CD4-positive, alpha-beta T cell treated with Interleukin-6 for 4 hours (primary cell): ENCODE results near the gene EEF2KMT.
"Not testable (repeated sequence)": the region's sequence is repeated elsewhere in the genome, so short reads cannot be mapped to it uniquely, and the experiment has no call there.

Experiments
- DNase-seq: peaks from one replicate; pipeline ENCODE4 v3.0.0-alpha.2; 2020; ENCODE audit warnings: mixed read lengths

The EEF2KMT gene

GRCh38 chr16:5095145-5095830 is 2.3 kb downstream of the EEF2KMT start:
- not testable (repeated sequence) for DNase-seq

GRCh38 chr16:5093746-5094145 is 3.8 kb downstream of the EEF2KMT start:
- DNase-seq, result not testable (repeated sequence)

GRCh38 chr16:5093081-5093480 is 4.5 kb downstream of the EEF2KMT start:
- DNase-seq, result not testable (repeated sequence)

- DNase-seq, result not testable (repeated sequence)
Observed at GRCh38 chr16:5090592-5090991, 7.0 kb downstream of the EEF2KMT start.

DNA sequence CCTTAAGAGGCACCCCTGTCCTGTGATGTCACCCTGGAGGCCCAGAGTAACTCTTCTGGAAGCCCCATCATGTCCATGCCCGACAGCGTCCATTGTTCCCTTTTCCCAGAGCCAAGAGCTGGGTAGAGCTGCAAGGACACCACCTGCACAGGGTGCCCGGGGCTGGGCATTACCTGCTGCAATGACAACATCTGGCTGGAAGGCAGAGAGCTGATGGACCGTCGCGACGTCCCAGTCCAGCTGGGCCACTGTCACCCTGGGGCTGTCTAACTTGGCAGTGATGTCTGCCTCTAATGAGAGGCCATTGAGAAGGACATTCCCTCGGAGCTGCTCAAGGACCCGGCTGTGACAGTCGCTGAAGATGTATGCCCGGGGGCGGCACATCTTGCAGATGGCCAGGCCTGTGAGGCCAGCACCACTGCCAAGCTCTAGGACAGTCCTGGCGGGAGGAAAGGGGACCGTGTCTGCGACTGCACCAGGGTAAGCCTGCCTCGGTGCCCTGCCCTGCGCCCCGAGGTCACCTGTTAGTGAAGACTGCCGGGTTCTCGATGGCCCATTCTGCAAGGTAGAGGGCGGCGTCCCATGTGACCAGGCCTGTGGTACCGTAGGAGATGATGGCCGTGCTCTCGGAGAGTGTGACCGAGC is 7.6 kb downstream of the EEF2KMT start:
- DNase-seq, result not testable (repeated sequence)

DNA sequence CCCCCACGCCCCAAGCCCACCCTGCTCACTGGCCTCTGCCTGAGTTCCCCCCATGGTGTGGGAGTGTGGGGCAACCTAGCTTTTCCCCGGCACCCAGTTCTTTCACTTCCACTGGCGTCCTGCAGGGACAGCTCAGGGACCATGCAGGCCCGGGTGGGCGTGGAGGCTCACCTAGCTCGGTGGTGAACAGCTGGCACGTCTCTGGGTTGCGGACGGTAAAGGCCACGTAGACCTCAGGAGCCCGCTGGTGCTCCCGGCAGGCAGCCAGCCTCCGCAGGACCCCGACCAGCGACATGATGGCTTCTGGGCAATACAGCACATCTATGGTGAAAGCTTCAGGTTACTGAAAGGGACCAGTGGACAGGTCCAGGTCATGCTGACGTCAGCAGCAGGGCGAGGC is 8.7 kb downstream of the EEF2KMT start:
- DNase-seq, result not testable (repeated sequence)

DNA sequence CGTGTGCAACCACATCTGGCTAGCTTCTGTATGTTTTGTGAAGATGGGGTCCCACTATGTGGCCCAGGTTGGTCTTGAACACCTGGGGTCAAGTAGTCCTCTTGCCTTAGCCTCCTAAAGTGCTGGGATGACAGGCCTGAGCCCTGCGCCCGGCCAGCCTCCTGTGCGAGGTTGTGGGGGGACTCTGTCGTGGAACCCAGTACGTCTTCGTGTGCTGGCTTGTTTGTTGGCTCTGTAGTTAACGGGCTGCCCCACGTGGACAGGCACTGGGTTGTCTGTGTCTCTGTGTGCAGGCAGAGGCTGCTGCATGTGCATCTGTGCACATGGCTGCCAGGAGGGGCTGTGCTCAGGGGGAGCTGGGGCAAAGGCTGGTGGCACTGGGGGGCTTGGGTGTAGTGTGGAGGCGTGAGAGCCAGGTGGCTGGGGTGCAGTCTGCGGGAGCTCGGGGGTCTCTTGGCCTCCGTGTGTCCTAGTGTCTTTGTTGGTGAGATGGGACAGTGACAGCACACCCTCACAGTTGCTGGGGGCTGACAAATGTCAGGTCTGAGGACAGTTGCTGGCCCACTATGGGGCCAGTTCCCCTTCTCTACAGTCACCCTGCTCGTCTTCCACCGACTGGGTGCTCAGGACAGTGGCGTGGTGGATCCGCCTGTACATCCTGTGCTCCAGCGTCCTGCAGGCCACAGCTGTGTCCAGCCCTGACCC is 9.4 kb downstream of the EEF2KMT start:
- DNase-seq, result not testable (repeated sequence)

- DNase-seq, result not testable (repeated sequence)
Observed at GRCh38 chr16:5085716-5086115, 11.9 kb downstream of the EEF2KMT start.

DNA sequence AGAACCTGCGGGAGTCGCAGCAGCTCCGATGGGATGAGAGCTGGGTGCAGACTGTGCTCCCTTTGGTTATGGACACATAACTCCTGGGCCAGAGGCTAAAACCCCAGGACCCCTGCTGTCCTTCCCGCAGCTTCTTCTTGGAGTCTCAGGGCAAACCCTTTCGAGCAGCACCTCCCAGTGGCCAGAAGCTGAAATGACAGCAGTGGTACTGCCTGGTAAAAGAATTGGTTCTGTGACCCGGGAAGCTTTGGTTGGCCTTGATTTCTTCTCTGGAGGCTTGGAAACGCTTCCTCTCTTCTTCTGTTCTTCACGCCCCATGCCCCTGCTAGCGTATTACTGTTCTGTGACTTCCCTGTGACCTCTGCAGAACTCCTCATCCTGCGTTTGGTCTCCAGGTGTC is 12.8 kb downstream of the EEF2KMT start:
- peak; percentile 63 for DNase-seq

DNA sequence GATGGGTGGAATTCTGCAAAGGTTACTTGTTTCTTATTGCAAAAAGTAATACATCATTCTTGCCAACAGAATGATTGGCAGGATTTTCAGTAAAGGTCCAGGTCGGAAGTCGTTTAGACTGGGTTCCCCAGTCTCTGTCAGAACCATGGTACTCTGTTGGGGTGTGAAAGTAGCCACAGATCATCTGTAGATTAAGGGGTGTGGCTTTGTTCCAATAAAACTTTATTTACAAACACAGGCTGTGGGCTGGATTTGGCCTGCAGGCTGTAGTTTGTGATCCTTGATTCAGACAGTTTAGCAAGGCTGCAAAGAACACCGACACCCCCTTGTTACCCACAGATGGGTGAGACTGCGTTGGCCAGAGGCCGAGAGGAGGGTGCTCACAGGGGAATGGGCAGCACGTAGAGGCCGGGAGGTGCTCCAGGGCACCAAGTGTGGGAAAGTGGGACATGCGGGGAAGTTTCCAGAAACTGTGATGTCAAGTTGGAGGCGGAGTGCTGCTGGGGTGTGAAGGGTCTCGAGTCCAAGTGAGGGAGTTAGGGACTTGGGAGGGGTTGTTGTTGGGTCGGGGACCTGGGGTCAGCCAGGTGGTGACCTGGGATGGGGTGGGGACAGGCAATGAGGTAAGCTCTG is 13.4 kb downstream of the EEF2KMT start:
- not testable (repeated sequence) for DNase-seq

DNA sequence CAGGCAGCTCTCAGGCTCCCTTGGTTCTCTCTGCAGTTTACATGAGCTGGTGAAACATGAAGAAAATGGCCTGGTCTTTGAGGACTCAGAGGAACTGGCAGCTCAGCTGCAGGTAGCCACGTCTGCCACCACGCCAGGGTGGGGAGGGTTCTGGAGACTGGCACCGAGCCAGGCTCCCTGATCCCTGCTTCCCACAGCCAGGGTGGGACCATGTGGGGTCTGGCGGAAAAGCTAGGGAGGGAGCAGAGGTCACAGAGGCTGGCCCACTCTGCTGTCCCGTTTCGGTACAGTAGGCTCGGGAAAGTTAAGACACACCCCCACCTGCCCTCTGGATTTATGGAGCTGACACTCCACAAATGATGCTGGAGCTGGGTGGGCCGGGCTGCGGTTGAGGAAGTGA is 13.9 kb downstream of the EEF2KMT start:
- not testable (repeated sequence) for DNase-seq

GRCh38 chr16:5080996-5081395 is 16.6 kb downstream of the EEF2KMT start:
- not testable (repeated sequence) for DNase-seq

DNA sequence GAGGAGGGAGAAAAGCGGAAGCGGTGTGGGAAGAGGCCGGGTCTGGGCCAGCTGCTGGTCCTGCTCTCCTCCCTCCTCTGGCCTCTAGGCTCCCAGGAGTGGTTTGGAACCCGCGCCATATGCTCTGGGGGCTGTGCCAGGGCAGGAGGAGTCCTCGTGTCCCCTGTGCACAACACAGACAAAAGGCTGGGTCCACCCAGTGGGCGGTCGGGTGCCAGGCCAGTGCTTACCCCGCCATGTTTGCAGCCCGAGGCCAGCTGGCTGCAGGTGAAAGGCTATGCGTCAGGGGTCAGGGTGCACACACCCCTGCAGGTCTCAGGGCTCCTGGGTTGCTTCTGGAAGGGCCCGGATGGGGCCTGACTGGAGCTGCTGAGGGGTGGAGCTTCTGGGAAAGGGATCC is 17.1 kb downstream of the EEF2KMT start:
- not testable (repeated sequence) for DNase-seq

GRCh38 chr16:5078626-5079025 is 19.0 kb downstream of the EEF2KMT start:
- DNase-seq, result no peak

DNA sequence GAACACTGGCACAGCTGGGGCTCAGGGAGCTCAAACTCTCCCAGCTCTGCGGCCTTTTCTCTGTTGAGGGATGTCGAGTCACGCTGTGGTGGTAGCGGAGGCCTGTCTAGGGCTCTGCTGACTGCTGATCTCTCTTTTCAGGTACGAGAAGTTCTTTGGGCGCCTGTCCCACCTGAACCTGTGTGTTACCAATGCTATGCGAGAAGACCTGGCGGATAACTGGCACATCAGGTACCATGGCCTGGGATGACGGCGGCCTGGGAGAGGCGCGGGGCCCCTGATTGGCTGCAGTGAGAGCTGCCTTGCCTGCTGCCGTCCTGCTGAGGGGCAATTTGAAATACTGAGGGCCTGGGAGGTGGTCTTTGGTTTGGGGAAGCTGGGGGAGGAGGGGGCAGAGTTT is 20.3 kb downstream of the EEF2KMT start:
- DNase-seq, result no peak

DNA sequence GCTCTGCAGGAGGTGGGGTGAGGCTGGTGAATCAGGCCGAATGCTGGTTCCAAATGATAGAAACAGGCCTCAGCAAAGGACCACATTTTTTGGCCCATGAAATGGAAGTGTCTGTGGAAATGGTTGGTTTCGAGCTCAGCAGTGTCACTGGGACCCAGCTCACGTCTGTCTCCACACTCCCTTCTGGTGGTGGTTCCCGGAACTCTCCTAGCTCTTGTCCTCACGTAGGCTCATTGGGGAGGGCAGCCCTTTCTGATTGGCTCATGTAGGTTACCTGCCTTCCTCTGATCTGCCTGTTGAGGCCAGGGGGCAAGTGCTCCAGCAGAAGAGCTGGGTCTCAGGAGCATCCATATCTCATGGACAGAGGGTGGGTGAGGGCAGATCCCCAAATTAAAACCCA is 22.0 kb downstream of the EEF2KMT start:
- no peak for DNase-seq

DNA sequence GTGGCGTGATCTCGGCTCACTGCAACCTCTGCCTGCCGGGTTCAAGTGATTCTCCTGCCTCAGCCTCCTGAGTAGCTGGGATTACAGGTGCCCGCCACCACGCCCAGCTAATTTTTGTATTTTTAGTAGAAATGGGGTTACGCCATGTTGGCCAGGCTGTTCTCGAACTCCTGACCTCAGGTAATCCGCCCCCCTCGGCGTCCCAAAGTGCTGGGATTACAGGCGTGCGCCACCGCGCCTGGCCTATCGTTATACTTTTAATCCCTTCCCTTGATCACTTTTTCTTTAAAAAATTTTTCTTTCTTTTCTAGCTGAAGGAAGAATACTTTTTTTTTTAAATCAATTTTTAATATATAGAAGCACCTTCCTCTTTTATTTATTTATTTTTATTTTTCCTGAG is 23.8 kb downstream of the EEF2KMT start:
- not testable (repeated sequence) for DNase-seq

- DNase-seq, result no peak
Observed at GRCh38 chr16:5073279-5073629, 24.3 kb downstream of the EEF2KMT start.

GRCh38 chr16:5072334-5073278 is 25.0 kb downstream of the EEF2KMT start:
- no peak for DNase-seq

- DNase-seq, result peak; percentile 91
Observed at GRCh38 chr16:5071681-5072333, 25.8 kb downstream of the EEF2KMT start, which contains the start of gene ALG1. Gene ALG1 (plus strand): TSS chr16:5071843. CDS start chr16:5071850, 7 bp downstream.

GRCh38 chr16:5071341-5071680 is 26.3 kb downstream of the EEF2KMT start:
- DNase-seq, result no peak
